Measurements from ENCODE around the gene NLRC3. TPM values are rescaled to one million over a fixed set of nuclear protein-coding genes. Genes with fewer than 3 reads are reported as not detected.

The NLRC3 gene
- total RNA-seq, 1 experiment from 2014 or later = 0.26 TPM

GRCh38 chr16:3548859-3549258 lies 28.3 kb downstream of the NLRC3 start:
- no peak overlapping the region for H3K27ac Mint-ChIP-seq
- ChIA-PET POLR2A (interaction anchor here (0.6 kb wide), 1 partner anchor 446 kb away, joined by 4 read pairs; no protein-coding TSS in a partner anchor), CTCF (no interaction called here)
- DNase-seq (ENCODE audit: low spot score) (no peak), ATAC-seq (no peak)
- peaks cover 17% of the 10 kb centered on the region for H3K9me3 Mint-ChIP-seq
- no peak overlapping the region for H3K4me3 Mint-ChIP-seq
- H3K27me3 Mint-ChIP-seq (ENCODE audit: low read depth) = peaks cover 33% of the 10 kb centered on the region
- H3K4me1 Mint-ChIP-seq = peaks cover 20% of the 10 kb centered on the region
- no peak for TF ChIP-seq PREB (CRISPR knock-in tag; IDR thresholded peaks at IDR 0.05; ENCODE audit: borderline replicate concordance)
- TF ChIP-seq AR (CRISPR knock-in tag; IDR thresholded peaks at IDR 0.05) = no peak
- TF ChIP-seq OVOL2 (CRISPR knock-in tag; IDR thresholded peaks at IDR 0.05; ENCODE audit: borderline replicate concordance) = no peak
- TF ChIP-seq KAT7 (CRISPR knock-in tag; IDR thresholded peaks at IDR 0.05; ENCODE audit: borderline replicate concordance) = no peak
- TF ChIP-seq MXD4 (CRISPR knock-in tag; IDR thresholded peaks at IDR 0.05; ENCODE audit: borderline replicate concordance) = no peak
- no peak for TF ChIP-seq JAZF1 (CRISPR knock-in tag; IDR thresholded peaks at IDR 0.05)
- no peak for TF ChIP-seq ZMAT4 (CRISPR knock-in tag; IDR thresholded peaks at IDR 0.05)
- TF ChIP-seq, protein P1, sequence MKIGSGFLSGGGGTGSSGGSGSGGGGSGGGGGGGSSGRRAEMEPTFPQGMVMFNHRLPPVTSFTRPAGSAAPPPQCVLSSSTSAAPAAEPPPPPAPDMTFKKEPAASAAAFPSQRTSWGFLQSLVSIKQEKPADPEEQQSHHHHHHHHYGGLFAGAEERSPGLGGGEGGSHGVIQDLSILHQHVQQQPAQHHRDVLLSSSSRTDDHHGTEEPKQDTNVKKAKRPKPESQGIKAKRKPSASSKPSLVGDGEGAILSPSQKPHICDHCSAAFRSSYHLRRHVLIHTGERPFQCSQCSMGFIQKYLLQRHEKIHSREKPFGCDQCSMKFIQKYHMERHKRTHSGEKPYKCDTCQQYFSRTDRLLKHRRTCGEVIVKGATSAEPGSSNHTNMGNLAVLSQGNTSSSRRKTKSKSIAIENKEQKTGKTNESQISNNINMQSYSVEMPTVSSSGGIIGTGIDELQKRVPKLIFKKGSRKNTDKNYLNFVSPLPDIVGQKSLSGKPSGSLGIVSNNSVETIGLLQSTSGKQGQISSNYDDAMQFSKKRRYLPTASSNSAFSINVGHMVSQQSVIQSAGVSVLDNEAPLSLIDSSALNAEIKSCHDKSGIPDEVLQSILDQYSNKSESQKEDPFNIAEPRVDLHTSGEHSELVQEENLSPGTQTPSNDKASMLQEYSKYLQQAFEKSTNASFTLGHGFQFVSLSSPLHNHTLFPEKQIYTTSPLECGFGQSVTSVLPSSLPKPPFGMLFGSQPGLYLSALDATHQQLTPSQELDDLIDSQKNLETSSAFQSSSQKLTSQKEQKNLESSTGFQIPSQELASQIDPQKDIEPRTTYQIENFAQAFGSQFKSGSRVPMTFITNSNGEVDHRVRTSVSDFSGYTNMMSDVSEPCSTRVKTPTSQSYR (CRISPR knock-in tag; IDR thresholded peaks at IDR 0.05) = no peak
- TF ChIP-seq PRDM15 (CRISPR knock-in tag; IDR thresholded peaks at IDR 0.05) = no peak
- no peak for TF ChIP-seq SOX15 (CRISPR knock-in tag; IDR thresholded peaks at IDR 0.05)
- TF ChIP-seq SMAD4 (CRISPR knock-in tag; IDR thresholded peaks at IDR 0.05) = no peak
- TF ChIP-seq GRHL2 (CRISPR knock-in tag; IDR thresholded peaks at IDR 0.05; ENCODE audit: insufficient replicate concordance, severe bottlenecking) = no peak
- TF ChIP-seq ZNF416 (CRISPR knock-in tag; IDR thresholded peaks at IDR 0.05) = no peak
- TF ChIP-seq E2F5 (CRISPR knock-in tag; IDR thresholded peaks at IDR 0.05) = no peak
- no peak for TF ChIP-seq NFYB (CRISPR knock-in tag; conservative IDR thresholded peaks at IDR 0.05; ENCODE audit: low read depth)
- no peak for TF ChIP-seq ATF3 (CRISPR knock-in tag; conservative IDR thresholded peaks at IDR 0.05)
- no peak for TF ChIP-seq AFF4 (CRISPR knock-in tag; IDR thresholded peaks at IDR 0.05; ENCODE audit: borderline replicate concordance)
- TF ChIP-seq NR2C2 (CRISPR knock-in tag; IDR thresholded peaks at IDR 0.05) = no peak
- no peak for TF ChIP-seq SP1 (CRISPR knock-in tag; conservative IDR thresholded peaks at IDR 0.05)
- no peaks in the 10 kb centered on the region for H3K36me3 Mint-ChIP-seq
